Neural cell (in vitro differentiated cells): ENCODE data around the gene COPB2.

Source experiments
- CTCF ChIP-seq: fragments of 450-650 bp; IDR thresholded peaks from 2 replicates; pipeline ENCODE4 v1.5.1; 2014; ENCODE audit warnings: antibody characterized with exemption, mild to moderate bottlenecking, moderate library complexity; ENCODE audit not compliant: poor library complexity, severe bottlenecking
- MXI1 ChIP-seq: fragments of 450-650 bp; conservative IDR thresholded peaks from 2 replicates; pipeline ENCODE4 v1.6.1; 2014; ENCODE audit warnings: antibody characterized with exemption, mild to moderate bottlenecking; ENCODE audit not compliant: poor library complexity, severe bottlenecking
- POLR2AphosphoS5 ChIP-seq: IDR thresholded peaks from 2 replicates; pipeline ENCODE4 v1.6.1; 2012
- REST ChIP-seq: IDR thresholded peaks from 2 replicates; pipeline ENCODE4 v1.6.1; 2012; ENCODE audit warnings: borderline replicate concordance

GRCh38 chr3:139326131-139326530, 63.3 kb downstream of the COPB2 start:
- TF ChIP-seq REST (no peak), CTCF (no peak), POLR2AphosphoS5 (no peak), MXI1 (no peak)
